GM12878 (cell line): ENCODE measurements around the gene ANAPC16.

Source experiments
- CREM ChIP-seq: IDR thresholded peaks from 2 replicates; pipeline ENCODE4 v1.6.1; 2014; ENCODE audit warnings: antibody characterized with exemption, low read depth
- EZH2 ChIP-seq: IDR thresholded peaks from 2 replicates; pipeline ENCODE4 v1.6.1; 2012; ENCODE audit warnings: low read depth, mild to moderate bottlenecking, control low read depth, inconsistent platforms, low read length, borderline replicate concordance; ENCODE audit not compliant: control insufficient read depth
- GABPA ChIP-seq: IDR thresholded peaks from 2 replicates; pipeline ENCODE4 v1.6.1; 2014; ENCODE audit warnings: antibody characterized with exemption, low read depth, mild to moderate bottlenecking, inconsistent platforms
- KDM1A ChIP-seq: fragments of 200-600 bp; sonication (generic); IDR thresholded peaks from 2 replicates; pipeline ENCODE4 v1.6.1; 2016; ENCODE audit warnings: borderline replicate concordance
- TARDBP ChIP-seq: IDR thresholded peaks from 2 replicates; pipeline ENCODE4 v1.6.1; 2016; ENCODE audit warnings: borderline replicate concordance
- TF ChIP-seq, protein P1 (sequence below): fragments of 450-650 bp; IDR thresholded peaks from 2 replicates; pipeline ENCODE4 v1.6.1; 2016; ENCODE audit warnings: mild to moderate bottlenecking
- TF ChIP-seq, protein P2 (sequence below): IDR thresholded peaks from 2 replicates; pipeline ENCODE4 v1.6.1; 2012; ENCODE audit warnings: mild to moderate bottlenecking, low read depth, low read length

DNA sequence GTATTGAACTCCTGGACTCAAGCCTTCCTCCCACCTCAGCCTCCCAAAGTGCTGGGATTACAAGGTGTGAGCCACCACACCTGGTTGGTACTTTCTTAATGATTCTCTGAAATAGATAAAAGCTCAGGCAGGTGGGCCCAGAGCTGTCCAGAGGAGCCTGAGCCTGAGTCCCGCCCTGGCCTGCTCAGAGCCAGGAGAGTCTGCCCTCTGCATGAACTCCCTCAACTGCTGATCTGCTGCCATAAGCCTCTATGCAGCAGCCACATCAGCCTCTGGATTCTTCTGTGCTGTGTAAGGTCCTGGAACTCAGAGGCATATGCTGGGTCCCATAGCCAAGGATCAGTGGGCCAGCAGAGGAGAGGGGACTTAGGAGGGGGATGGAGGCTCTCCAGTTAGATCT is 34.9 kb downstream of the ANAPC16 start:
- TF ChIP-seq KDM1A (no peak), GABPA (no peak), EZH2 (no peak), TARDBP (no peak), CREM (no peak)
- TF ChIP-seq, protein P1, sequence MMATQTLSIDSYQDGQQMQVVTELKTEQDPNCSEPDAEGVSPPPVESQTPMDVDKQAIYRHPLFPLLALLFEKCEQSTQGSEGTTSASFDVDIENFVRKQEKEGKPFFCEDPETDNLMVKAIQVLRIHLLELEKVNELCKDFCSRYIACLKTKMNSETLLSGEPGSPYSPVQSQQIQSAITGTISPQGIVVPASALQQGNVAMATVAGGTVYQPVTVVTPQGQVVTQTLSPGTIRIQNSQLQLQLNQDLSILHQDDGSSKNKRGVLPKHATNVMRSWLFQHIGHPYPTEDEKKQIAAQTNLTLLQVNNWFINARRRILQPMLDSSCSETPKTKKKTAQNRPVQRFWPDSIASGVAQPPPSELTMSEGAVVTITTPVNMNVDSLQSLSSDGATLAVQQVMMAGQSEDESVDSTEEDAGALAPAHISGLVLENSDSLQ = no peak
- TF ChIP-seq, protein P2, sequence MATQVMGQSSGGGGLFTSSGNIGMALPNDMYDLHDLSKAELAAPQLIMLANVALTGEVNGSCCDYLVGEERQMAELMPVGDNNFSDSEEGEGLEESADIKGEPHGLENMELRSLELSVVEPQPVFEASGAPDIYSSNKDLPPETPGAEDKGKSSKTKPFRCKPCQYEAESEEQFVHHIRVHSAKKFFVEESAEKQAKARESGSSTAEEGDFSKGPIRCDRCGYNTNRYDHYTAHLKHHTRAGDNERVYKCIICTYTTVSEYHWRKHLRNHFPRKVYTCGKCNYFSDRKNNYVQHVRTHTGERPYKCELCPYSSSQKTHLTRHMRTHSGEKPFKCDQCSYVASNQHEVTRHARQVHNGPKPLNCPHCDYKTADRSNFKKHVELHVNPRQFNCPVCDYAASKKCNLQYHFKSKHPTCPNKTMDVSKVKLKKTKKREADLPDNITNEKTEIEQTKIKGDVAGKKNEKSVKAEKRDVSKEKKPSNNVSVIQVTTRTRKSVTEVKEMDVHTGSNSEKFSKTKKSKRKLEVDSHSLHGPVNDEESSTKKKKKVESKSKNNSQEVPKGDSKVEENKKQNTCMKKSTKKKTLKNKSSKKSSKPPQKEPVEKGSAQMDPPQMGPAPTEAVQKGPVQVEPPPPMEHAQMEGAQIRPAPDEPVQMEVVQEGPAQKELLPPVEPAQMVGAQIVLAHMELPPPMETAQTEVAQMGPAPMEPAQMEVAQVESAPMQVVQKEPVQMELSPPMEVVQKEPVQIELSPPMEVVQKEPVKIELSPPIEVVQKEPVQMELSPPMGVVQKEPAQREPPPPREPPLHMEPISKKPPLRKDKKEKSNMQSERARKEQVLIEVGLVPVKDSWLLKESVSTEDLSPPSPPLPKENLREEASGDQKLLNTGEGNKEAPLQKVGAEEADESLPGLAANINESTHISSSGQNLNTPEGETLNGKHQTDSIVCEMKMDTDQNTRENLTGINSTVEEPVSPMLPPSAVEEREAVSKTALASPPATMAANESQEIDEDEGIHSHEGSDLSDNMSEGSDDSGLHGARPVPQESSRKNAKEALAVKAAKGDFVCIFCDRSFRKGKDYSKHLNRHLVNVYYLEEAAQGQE = no peak
